SK-N-MC (cell line): ENCODE results near the gene KCNJ15.

Source experiments
- EZH2 ChIP-seq: fragments of 200-600 bp; sonication (generic); IDR thresholded peaks from one replicate; pipeline ENCODE4 v1.6.1; 2017; ENCODE audit warnings: antibody characterized with exemption
- FOXP2 ChIP-seq: optimal IDR thresholded peaks from 2 replicates; pipeline ENCODE3; 2011; ENCODE audit warnings: mild to moderate bottlenecking, moderate library complexity; ENCODE audit not compliant: insufficient read depth; ENCODE audit errors: extremely low read length, control extremely low read depth
- POLR2AphosphoS5 ChIP-seq: IDR thresholded peaks from 2 replicates; pipeline ENCODE4 v1.6.1; 2012; ENCODE audit warnings: mild to moderate bottlenecking, low read depth, low read length, borderline replicate concordance

DNA sequence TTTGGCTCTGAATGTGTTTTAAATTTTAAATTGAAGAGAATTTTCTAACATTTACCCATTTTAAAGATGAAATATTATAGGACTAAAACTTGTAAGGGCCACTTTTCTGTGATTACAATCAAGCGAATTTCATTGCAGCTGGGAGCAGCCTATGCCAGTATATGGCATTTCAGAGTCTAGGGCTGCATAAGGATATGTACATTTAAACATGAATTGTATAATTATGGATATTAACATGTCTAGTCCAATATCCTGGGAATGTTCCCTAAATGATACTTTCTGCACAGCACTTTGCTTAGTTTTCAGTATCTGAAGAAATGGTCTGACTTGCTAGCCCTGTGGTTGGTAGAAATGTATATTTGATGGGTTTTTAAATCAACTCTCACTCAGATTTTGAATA is 8.4 kb downstream of the KCNJ15 start:
- TF ChIP-seq POLR2AphosphoS5 (no peak), EZH2 (no peak), FOXP2 (no peak)
